ENCODE data around the gene ARHGAP22.
"Not testable (repeated sequence)": the region's sequence is repeated elsewhere in the genome, so short reads cannot be mapped to it uniquely, and the experiment has no call there.

ARHGAP22 gene

GRCh38 chr10:48604991-48605508 is at the start of gene ARHGAP22:
TSS of gene ARHGAP22 (minus strand) at chr10:48605073. CDS start at chr10:48604796, 277 bp downstream.
- no peak for DNase-seq (ENCODE audit: extremely low read depth in 1 of 2, low read depth in 1 of 2)

- DNase-seq (ENCODE audit: extremely low read depth in 1 of 2, low read depth in 1 of 2), result no peak
Observed at GRCh38 chr10:48653944-48654698, 49.2 kb upstream of the ARHGAP22 start.

GRCh38 chr10:48653347-48653746 is 48.5 kb upstream of the ARHGAP22 start:
- no peak for DNase-seq (ENCODE audit: extremely low read depth in 1 of 2, low read depth in 1 of 2)

DNA sequence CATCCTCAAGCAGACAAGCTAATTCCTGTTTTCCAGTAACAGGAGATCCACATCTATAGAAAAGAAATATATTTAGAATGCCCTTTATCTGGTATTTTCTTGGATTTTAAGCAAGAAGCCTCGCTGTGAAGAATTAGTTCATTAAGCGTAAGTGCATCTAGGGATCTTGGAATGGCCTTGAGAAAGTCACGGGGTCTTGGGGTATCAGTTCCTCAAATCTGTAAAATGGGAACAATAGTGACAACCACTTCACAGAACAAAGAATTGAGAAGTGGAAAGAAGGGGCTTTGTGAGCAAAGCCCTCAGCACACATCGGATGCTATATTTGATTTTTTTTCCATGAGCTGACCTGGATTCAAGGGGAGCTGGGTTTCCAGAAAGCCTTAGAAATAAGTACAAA is 47.5 kb upstream of the ARHGAP22 start:
- no peak for DNase-seq (ENCODE audit: extremely low read depth in 1 of 2, low read depth in 1 of 2)

- no peak for DNase-seq (ENCODE audit: extremely low read depth in 1 of 2, low read depth in 1 of 2)
Observed at GRCh38 chr10:48651839-48652238, 47.0 kb upstream of the ARHGAP22 start.

- DNase-seq (ENCODE audit: extremely low read depth in 1 of 2, low read depth in 1 of 2), result no peak
Observed at GRCh38 chr10:48651293-48651692, 46.4 kb upstream of the ARHGAP22 start.

DNA sequence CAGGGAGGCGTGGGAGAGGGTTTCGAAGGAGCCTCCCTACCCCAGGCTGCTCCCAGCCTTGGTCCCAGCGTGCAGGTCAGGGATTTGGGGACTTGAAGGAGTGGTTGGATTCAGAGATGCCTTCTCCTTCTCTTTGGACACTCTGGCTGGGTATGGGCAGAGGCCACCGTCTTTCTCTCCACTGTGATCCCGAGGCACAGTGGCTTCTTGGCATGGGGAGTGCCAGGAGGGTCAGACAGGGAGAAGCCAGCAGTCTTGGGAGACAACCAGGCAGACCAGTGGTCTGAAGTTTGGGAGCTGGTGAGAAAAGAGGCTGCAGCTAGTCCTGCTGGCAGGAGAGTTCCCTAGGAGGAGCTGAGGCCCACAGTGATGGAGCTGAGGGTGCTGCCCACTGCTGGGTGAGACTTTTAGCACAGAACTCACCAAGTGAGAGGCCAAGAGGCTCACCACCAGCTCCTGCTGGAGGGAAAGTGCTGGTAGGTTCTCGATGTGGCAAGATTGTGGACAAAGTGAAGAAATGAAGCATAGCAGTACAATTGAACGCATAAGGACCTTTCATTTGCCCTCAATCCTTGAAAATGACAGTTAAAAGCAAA is 44.6 kb upstream of the ARHGAP22 start:
- DNase-seq (ENCODE audit: extremely low read depth in 1 of 2, low read depth in 1 of 2), result no peak

GRCh38 chr10:48648172-48648942 is 43.5 kb upstream of the ARHGAP22 start:
- no peak for DNase-seq (ENCODE audit: extremely low read depth in 1 of 2, low read depth in 1 of 2)

GRCh38 chr10:48647073-48647472 is 42.2 kb upstream of the ARHGAP22 start:
- DNase-seq (ENCODE audit: extremely low read depth in 1 of 2, low read depth in 1 of 2), result not testable (repeated sequence)

DNA sequence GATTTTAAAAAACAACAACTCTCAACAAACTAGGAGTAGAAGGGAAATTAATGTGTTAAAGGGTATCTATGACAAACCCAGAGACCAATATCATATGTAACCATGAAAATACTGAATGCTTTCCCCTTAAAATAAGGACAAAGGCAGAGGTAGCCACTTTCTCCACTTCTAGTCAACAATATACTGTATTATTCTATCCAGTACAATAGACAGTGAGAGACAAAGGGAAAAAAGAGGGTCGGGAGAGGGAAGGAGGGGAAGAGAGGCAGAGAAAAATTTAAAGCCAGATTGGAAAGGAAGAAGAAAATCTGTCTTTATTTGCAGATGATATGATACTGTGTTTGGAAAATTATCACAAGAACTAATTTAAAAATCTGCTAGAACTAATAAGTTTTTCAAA is 40.7 kb upstream of the ARHGAP22 start:
- DNase-seq (ENCODE audit: extremely low read depth in 1 of 2, low read depth in 1 of 2), result no peak

DNA sequence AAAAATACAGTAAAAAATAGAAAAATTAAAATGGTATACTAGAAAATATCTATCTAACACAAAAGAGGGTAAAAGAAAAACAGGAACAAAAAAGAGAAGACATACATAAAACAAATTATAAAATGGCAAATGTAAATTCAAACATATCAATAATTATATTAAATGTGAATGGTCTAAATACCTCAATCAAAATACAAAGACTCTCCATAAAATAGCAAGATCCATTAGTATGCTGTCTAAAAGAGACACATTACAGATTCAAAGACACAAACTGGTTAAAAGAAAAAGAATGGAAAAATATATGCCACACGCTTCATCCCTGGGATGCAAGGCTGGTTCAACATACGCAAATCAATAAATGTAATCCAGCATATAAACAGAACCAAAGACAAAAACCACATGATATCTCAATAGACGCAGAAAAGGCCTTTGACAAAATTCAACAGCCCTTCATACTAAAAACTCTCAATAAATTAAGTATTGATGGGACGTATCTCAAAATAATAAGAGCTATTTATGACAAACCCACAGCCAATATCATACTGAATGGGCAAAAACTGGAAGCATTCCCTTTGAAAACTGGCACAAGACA is 36.3 kb upstream of the ARHGAP22 start:
- DNase-seq (ENCODE audit: extremely low read depth in 1 of 2, low read depth in 1 of 2), result not testable (repeated sequence)

- DNase-seq (ENCODE audit: extremely low read depth in 1 of 2, low read depth in 1 of 2), result no peak
Observed at GRCh38 chr10:48640326-48640725, 35.5 kb upstream of the ARHGAP22 start.

GRCh38 chr10:48639632-48640031 is 34.8 kb upstream of the ARHGAP22 start:
- no peak for DNase-seq (ENCODE audit: extremely low read depth in 1 of 2, low read depth in 1 of 2)

GRCh38 chr10:48638739-48639527 is 34.1 kb upstream of the ARHGAP22 start:
- no peak for DNase-seq (ENCODE audit: extremely low read depth in 1 of 2, low read depth in 1 of 2)

DNA sequence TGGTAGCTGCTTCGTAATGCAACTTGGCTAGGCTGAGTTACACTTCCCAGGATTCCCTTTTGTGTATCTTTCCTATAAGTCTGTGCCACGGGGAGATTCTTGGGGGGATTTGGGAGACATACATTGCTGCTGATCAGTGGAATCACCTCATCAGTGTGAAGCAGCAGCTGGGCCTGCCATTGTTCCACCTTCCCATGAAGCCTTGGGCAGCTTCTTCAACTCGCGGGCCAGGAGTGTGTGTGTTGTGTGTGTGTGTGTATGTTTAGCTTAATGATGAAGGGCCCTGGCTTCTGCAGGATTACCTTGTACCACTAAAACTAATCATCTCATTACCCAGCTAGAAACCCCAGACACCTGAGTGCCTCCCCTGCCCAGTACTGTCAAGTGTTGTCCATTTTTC is 33.3 kb upstream of the ARHGAP22 start:
- no peak for DNase-seq (ENCODE audit: extremely low read depth in 1 of 2, low read depth in 1 of 2)

DNA sequence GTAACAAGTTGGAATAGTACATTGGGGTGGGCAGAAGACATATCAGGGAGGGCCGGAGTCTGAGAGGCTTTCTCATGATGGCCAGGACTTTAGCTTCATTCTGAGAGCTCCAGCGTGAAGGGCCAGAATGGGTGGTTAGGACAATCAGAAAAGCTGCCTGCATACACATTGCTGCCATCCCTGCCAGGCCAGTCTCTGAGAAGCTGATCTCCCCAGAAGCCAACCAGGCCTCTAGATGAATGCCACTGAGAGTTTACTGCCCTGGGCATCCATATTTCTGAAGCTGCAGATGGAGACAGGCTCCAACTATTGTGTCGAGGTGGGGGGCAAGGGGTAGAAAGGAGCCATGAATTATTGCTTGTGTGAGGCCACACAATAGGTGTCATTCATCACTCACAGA is 32.0 kb upstream of the ARHGAP22 start:
- no peak for DNase-seq (ENCODE audit: extremely low read depth in 1 of 2, low read depth in 1 of 2)

DNA sequence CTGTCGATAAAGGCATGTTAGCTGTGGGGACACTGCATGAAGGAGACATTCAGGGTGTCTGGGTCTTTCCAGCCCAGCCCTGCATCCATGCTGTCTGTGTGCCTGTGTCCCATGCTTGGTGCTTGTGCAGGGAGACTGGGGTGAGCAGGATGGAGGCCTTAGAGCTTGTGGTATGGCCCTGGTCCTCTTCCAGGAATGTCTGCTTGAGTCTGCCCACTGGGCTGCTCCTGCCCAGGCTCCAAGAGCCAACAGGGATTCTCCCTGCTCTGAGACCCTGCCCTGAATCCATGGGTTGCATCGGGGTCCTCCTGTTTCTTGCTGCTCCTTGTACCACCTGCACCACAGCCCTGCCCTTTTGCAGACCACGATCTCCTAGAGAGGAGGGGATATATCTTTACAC is 31.4 kb upstream of the ARHGAP22 start:
- no peak for DNase-seq (ENCODE audit: extremely low read depth in 1 of 2, low read depth in 1 of 2)

GRCh38 chr10:48634984-48635557 is 30.2 kb upstream of the ARHGAP22 start:
- no peak for DNase-seq (ENCODE audit: extremely low read depth in 1 of 2, low read depth in 1 of 2)

- DNase-seq (ENCODE audit: extremely low read depth in 1 of 2, low read depth in 1 of 2), result no peak
Observed at GRCh38 chr10:48634198-48634983, 29.5 kb upstream of the ARHGAP22 start.

Measured in activated CD8-positive, alpha-beta memory T cell treated with anti-CD3 and anti-CD28 coated beads for 1 hour (primary cell).